Measurements from ENCODE around the gene AIM2. TPM values are rescaled to one million over a fixed set of nuclear protein-coding genes. Genes with fewer than 3 reads are reported as not detected.

The AIM2 gene, protein sequence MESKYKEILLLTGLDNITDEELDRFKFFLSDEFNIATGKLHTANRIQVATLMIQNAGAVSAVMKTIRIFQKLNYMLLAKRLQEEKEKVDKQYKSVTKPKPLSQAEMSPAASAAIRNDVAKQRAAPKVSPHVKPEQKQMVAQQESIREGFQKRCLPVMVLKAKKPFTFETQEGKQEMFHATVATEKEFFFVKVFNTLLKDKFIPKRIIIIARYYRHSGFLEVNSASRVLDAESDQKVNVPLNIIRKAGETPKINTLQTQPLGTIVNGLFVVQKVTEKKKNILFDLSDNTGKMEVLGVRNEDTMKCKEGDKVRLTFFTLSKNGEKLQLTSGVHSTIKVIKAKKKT
- polyA plus RNA-seq (2011; rRNA removed): 0.11 TPM in 1 of 2 replicates, not detected in the other
- polyA minus RNA-seq (2011; rRNA and poly(A)+ RNA removed): not detected in 2 replicates

DNA sequence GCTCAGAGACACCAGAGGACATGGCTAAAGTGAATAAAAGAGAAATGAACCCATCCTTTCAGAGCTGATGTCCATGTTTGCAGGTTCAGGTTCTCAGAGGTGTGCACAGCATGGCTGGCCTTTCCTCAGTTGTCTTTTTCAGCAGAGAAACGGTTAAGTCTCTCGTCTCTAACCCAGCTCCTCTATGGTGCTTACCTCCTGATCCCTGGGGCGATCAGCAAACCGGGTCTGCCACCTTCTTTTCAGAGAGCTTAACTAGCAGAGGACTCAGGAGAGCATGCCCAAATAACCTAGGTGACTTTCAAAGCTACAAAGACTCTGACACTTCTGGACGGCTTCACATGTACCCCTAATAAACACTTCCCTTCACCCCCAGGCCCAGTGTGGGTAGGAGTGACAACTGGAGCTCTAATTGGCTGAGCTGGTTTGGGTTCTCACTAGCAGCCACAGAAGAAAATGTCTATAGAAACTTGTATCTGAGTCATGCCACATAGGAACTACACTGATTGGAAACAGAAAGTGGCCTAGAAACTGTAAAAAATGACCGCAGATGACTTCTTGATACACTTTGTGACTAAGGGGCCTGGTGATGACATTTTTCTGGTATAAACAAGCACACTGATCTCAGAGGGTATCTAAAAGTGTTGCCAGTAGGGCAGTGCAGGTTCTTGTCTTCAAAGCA, at the start of gene AIM2:
TSS of gene AIM2 (minus strand) at position 329 of the 682 bp plus-strand sequence. CDS start 3,267 bp downstream, outside the sequence.
- peak; percentile 53 for DNase-seq (ENCODE audit: low read depth)
- ChIA-PET CTCF (interaction anchor here (0.7 to 1.7 kb wide), 5 partner anchors 9 to 873 kb away, joined by 3 to 6 read pairs (median 3); no protein-coding TSS in a partner anchor), POLR2A (no interaction called here)
- H3K36me3 ChIP-seq (ENCODE audit: control insufficient read depth, insufficient read depth, low read length): no peaks in the 10 kb centered on the region
- peaks cover 12% of the 10 kb centered on the region for H3K27me3 ChIP-seq (ENCODE audit: control insufficient read depth, insufficient read depth, low read length)
- TF ChIP-seq, protein P1, sequence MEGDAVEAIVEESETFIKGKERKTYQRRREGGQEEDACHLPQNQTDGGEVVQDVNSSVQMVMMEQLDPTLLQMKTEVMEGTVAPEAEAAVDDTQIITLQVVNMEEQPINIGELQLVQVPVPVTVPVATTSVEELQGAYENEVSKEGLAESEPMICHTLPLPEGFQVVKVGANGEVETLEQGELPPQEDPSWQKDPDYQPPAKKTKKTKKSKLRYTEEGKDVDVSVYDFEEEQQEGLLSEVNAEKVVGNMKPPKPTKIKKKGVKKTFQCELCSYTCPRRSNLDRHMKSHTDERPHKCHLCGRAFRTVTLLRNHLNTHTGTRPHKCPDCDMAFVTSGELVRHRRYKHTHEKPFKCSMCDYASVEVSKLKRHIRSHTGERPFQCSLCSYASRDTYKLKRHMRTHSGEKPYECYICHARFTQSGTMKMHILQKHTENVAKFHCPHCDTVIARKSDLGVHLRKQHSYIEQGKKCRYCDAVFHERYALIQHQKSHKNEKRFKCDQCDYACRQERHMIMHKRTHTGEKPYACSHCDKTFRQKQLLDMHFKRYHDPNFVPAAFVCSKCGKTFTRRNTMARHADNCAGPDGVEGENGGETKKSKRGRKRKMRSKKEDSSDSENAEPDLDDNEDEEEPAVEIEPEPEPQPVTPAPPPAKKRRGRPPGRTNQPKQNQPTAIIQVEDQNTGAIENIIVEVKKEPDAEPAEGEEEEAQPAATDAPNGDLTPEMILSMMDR (IDR thresholded peaks at IDR 0.05; ENCODE audit: insufficient read depth, low read depth, low read length): no peak
- no peak within 1 kb of the TSS for H3K4me3 ChIP-seq (ENCODE audit: low read depth, low read length)

DNA sequence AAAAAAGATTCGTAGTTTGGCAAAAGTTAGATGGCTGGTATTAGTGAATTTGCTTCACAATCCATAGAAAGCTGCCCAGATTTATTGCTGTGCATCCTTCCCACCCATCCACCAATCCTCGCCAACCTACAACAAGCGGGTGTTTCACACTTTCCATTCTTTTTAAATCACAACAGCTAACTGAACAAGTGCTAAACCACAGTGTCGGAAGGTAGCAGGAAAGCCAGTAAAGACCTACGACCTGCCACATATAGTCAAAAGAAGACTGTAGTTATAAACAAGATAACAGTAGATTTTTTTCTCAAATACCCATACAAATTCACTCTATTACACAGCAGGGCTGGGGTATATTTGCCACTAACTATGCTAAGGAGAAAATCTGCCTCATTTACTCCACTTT, 47.0 kb upstream of the AIM2 start:
- CTCF ChIA-PET: interaction anchor here (0.7 to 1.8 kb wide), 3 partner anchors 10 to 72 kb away, joined by 3 to 12 read pairs (median 3); partner anchors contain the start of gene AIM2
- H3K4me3 ChIP-seq (ENCODE audit: low read depth, low read length): no peak overlapping the region
- H3K36me3 ChIP-seq (ENCODE audit: control insufficient read depth, insufficient read depth, low read length): no peaks in the 10 kb centered on the region
- TF ChIP-seq, protein P1 (IDR thresholded peaks at IDR 0.05; ENCODE audit: insufficient read depth, low read depth, low read length): no peak
- POLR2A ChIA-PET: no interaction called here
- peaks cover 7% of the 10 kb centered on the region for H3K27me3 ChIP-seq (ENCODE audit: control insufficient read depth, insufficient read depth, low read length)
- no peak for DNase-seq (ENCODE audit: low read depth)

DNA sequence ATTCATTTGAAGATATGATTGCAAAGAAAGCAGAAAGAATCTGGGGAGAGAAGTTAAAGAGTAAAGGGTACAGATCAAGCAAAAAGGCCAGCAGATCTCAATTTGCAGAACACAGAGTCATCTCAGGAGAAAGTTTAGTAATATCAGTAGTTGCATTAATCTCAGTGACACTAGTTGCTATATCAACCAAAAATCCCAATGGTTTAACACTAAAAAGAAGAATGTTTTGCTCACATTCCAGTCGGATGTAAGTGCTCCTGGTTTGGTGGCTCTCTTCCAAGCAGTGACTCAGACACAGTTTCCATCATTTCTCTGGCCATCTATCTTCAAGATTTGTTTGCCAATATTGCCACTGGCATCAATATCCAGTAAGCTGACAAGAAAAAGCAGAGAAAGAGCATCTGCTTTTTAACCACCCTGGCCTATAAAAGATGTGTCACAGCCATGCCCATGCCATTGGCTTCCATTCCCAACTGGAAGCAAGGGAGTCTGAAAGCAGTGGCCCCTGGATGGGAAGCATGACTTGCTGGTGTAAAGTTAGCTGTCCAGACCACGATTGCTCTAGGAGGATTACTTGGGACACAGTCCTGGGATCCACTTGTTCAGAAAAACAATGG, 45.5 kb upstream of the AIM2 start:
- POLR2A ChIA-PET: no interaction called here
- no peak for DNase-seq (ENCODE audit: low read depth)
- Histone ChIP-seq H3K4me3 (ENCODE audit: low read depth, low read length) (no peak overlapping the region), H3K27me3 (ENCODE audit: control insufficient read depth, insufficient read depth, low read length) (peaks cover 5% of the 10 kb centered on the region), H3K36me3 (ENCODE audit: control insufficient read depth, insufficient read depth, low read length) (no peaks in the 10 kb centered on the region)
- CTCF ChIA-PET: no interaction called here
- TF ChIP-seq, protein P1 (IDR thresholded peaks at IDR 0.05; ENCODE audit: insufficient read depth, low read depth, low read length): no peak

DNA sequence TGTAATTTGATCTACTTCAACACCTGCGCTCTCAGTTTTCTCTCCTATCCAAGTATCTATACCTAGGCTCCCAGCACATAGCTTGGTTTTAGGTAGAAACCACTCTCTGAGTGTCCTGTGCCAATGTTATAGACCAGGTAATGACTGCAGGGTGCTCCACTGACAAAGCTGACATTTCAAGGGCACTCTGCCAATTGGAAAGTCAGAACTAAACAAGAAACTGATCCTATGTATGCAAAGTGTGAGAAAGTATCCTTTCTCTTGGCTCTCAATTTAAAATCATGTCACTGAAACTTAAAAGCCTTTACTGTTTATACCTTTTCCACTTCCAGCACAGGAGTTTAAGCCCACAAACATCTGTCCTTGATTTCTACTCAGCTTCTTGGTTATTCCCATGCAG, 45.0 kb upstream of the AIM2 start:
- CTCF ChIA-PET: no interaction called here
- TF ChIP-seq, protein P1 (IDR thresholded peaks at IDR 0.05; ENCODE audit: insufficient read depth, low read depth, low read length): no peak
- H3K27me3 ChIP-seq (ENCODE audit: control insufficient read depth, insufficient read depth, low read length): peaks cover 5% of the 10 kb centered on the region
- POLR2A ChIA-PET: no interaction called here
- no peaks in the 10 kb centered on the region for H3K36me3 ChIP-seq (ENCODE audit: control insufficient read depth, insufficient read depth, low read length)
- DNase-seq (ENCODE audit: low read depth): no peak
- H3K4me3 ChIP-seq (ENCODE audit: low read depth, low read length): no peak overlapping the region

DNA sequence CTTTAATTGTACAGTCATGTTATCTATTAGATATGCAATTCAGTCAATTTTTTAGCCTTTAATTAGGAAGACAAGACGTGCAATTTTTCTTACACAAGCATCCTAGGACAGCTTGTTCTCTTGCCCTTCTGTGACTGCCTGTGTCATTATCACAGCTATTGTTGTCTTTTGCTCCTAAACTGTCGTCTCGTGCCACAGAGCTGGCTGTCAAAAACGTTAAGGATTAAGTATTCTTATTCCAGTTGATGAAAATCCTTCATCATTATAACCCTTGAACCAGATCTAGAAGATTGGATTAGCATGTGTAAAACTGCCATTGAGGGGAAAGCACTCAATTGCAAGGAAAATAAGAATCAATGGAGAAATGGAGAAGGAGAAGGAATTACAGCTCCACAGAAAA, 43.8 kb upstream of the AIM2 start:
- TF ChIP-seq, protein P1 (IDR thresholded peaks at IDR 0.05; ENCODE audit: insufficient read depth, low read depth, low read length): no peak
- Histone ChIP-seq H3K27me3 (ENCODE audit: control insufficient read depth, insufficient read depth, low read length) (peaks cover 5% of the 10 kb centered on the region), H3K4me3 (ENCODE audit: low read depth, low read length) (no peak overlapping the region), H3K36me3 (ENCODE audit: control insufficient read depth, insufficient read depth, low read length) (no peaks in the 10 kb centered on the region)
- ChIA-PET CTCF (no interaction called here), POLR2A (no interaction called here)
- no peak for DNase-seq (ENCODE audit: low read depth)

Measured in BJ (cell line).